Measurements from ENCODE around the gene C22orf23. TPM values are rescaled to one million over a fixed set of nuclear protein-coding genes. Genes with fewer than 3 reads are reported as not detected.

Gene C22orf23
- total and polyA plus RNA-seq, 10 donors: 0.04 to 0.16 (median 0.05) TPM; not detected in 7

- WGBS, 5 donors: 91 to 95% (median 94%) methylated on average over 15 of the region's 15 CpGs
- DNase-seq: no peak
Observed at GRCh38 chr22:37910890-37911672, 42.3 kb downstream of the C22orf23 start.

DNA sequence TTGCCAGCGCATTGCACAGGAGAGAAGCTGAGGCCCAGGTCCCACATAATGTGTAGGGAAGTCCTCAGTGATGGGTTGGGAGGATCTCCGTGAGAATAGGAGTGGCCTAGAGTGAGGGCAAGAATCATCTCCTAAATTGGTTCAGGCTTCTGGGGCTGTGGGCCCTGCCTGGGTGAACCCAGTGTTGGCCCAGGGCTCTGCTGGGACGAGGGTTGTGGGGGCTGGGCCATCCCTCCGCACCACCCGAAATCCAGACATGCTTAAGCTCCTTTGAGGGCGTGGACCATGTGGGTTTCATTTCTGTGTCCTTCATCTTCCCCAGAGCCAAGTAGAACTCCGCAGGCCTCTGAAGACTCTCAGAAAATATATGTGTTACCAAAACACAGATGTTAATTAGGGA lies 43.6 kb downstream of the C22orf23 start:
- Histone ChIP-seq H3K4me1 (peaks cover 2 to 43% (median 22%) of the 10 kb centered on the region in 6 donors), H3K27me3 (replicated peaks in 1 of 7) (no peaks in the 10 kb centered on the region), H3K4me3 (no peak overlapping the region), H3K9me3 (no peaks in the 10 kb centered on the region), H3K27ac (no peak overlapping the region), H3K36me3 (peaks cover 0 to 49% (median 7%) of the 10 kb centered on the region in 6 donors)
- intact Hi-C loops (cut with DNase I; ENCODE audit: low total_unique reads): no loop called here
- no peak for DNase-seq
- WGBS, 5 donors: 90 to 94% (median 92%) methylated on average over 7 of the region's 7 CpGs
- no peak for TF ChIP-seq CTCF (IDR thresholded peaks at IDR 0.05 in 8 of 11, conservative IDR thresholded peaks at IDR 0.05 in 3 of 11)
- TF ChIP-seq POLR2AphosphoS5 (IDR thresholded peaks at IDR 0.05): no peak
- TF ChIP-seq POLR2A (IDR thresholded peaks at IDR 0.05): no peak

More at GRCh38 chr22:37910890-37911672, 42.3 kb downstream of the C22orf23 start:
- H3K4me3 ChIP-seq: no peak overlapping the region
- H3K27ac ChIP-seq: no peak overlapping the region
- peaks cover 0 to 62% (median 12%) of the 10 kb centered on the region in 6 donors for H3K36me3 ChIP-seq
- intact Hi-C loops (cut with DNase I; ENCODE audit: low total_unique reads): no loop called here
- no peaks in the 10 kb centered on the region for H3K9me3 ChIP-seq
- H3K27me3 ChIP-seq (replicated peaks in 1 of 7): no peaks in the 10 kb centered on the region
- peaks cover 0 to 33% (median 14%) of the 10 kb centered on the region in 6 donors for H3K4me1 ChIP-seq
- TF ChIP-seq CTCF (IDR thresholded peaks at IDR 0.05 in 8 of 11, conservative IDR thresholded peaks at IDR 0.05 in 3 of 11): no peak
- no peak for TF ChIP-seq POLR2A (IDR thresholded peaks at IDR 0.05)
- TF ChIP-seq POLR2AphosphoS5 (IDR thresholded peaks at IDR 0.05): no peak

DNA sequence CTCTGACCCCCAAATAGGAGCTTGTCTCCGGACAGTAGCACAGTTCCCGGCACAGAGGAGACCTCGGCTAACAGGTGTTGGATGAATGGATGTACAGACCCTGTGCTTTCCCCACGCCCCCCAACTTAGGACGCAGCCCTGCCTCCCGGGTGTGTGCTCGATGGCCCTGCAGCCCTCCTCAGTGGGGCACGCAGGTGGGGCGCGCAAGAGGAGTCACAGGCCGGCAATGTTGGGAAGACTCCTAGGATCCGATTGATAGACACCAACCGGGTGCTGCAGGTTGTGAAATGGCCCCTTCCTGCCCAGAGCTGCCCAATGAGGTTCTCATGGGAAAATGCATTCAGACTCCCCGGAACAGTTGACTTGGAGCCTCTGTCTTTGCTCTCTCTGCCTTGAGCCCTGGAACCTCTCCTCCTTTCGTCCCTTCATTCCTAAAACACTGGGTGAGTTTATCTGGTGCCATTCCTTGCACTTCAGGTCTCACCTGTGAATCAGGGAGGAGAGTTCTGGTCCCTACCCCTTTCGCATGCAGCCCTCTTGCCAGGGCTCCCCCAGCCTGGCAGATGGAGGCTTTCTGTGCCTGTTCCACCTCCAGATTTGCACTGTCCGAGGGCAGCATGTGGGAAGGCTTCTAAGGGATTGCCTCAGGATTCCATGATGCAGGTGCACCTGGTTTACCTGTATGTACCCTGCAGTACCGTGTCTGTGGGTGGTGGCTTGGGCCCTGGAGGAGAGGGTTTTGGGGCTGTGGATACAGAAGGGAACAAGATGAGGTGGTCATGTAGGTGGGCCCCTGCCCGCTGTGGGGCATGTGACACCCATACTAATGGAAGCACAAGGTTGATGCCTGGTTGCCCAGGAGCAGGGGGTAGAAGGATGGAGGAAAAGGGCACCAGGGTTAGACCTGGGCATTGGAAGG lies 46.1 kb downstream of the C22orf23 start:
- intact Hi-C loops (cut with DNase I; ENCODE audit: low total_unique reads): no loop called here
- Histone ChIP-seq H3K36me3 (peaks cover 0 to 24% (median 0%) of the 10 kb centered on the region in 6 donors), H3K27ac (peak overlapping the region in 6 of 8 donors; percentile 73 to 93 (median 84)), H3K27me3 (replicated peaks in 1 of 7) (no peaks in the 10 kb centered on the region), H3K9me3 (no peaks in the 10 kb centered on the region), H3K4me3 (peak overlapping the region in 7 of 8 donors; percentile 47 to 88 (median 58)), H3K4me1 (peaks cover 2 to 31% (median 22%) of the 10 kb centered on the region in 6 donors)
- no peak for DNase-seq
- WGBS, 5 donors: 55 to 70% (median 65%) methylated on average over 16 to 19 of the region's 19 CpGs
- TF ChIP-seq CTCF (IDR thresholded peaks at IDR 0.05 in 8 of 11, conservative IDR thresholded peaks at IDR 0.05 in 3 of 11): no peak
- no peak for TF ChIP-seq POLR2A (IDR thresholded peaks at IDR 0.05)
- TF ChIP-seq POLR2AphosphoS5 (IDR thresholded peaks at IDR 0.05): no peak

Measured in spleen (tissue), 11 donors.